HG02970 (cell line): ENCODE measurements around the gene SCGB3A2.

Experiments
- ATAC-seq: cut with Tn5 transposase; IDR thresholded peaks from one replicate; pipeline ENCODE4 v1.9.1; 2021; ENCODE audit warnings: mild to moderate bottlenecking, moderate library complexity, moderate number of reproducible peaks; ENCODE audit not compliant: unreplicated experiment, low FRiP score

Gene SCGB3A2

DNA sequence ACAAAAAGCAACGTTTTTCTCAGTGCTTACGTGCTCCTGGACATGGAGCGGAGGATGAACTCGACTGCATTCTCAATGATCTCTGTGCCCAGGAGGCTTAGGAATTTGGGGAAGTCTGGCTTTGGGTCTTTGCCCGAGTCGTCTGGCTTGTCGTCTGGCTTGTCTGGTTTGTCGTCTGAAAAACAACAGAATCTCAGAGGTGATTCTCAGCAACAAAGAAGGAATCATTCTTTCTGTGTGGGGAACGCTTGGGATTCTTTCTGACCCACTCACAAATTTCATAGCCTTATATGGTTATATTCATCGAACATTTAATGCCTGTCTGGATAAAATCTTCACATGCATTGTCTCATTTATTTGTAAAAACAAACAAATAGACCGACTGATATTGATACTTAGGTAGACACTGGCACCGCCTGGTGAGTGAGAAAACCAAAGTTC is 23.1 kb downstream of the SCGB3A2 start:
- ATAC-seq, result no peak

DNA sequence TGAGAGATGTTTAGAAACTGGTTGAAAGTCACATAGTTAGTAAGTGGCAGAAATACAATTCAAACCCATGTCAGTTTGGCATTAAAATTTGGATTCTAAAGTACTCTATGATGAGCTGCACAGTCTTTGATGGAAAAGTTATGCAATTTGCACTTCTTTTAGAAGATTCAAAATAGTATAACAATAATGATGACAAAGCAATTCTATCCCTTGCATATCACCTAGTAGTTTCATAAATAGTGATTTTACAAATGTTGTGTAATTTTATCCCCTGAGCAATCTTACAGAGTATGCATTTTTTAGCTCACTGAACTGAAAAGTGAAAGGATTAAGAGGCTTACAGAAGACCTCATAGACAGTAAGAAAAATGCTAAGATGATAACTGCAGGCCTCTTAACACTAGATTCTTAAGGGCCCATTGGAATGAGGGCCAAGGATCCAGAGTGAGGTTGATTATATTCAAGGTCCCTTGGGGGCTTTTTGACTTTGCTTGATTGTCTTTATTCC is 24.2 kb downstream of the SCGB3A2 start:
- ATAC-seq, result no peak

DNA sequence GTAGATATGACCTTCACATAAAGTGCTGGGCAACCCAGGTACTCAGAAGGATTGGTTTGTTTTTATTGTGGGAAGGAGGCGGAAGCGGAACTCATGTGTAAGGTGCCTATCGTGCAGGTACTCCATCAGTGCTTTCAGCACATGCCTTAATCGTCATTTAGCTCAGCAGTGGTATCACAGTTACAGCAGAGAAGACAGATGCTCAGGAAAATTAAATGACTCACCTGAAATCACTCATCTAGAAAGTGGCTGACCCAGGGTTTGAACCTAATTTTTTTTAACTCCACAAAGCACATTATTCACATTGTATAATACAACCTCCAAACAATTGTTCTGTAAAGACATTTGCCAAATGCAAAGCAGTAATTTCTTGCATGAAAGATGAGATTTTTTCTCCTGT is 25.6 kb downstream of the SCGB3A2 start:
- ATAC-seq, result no peak

DNA sequence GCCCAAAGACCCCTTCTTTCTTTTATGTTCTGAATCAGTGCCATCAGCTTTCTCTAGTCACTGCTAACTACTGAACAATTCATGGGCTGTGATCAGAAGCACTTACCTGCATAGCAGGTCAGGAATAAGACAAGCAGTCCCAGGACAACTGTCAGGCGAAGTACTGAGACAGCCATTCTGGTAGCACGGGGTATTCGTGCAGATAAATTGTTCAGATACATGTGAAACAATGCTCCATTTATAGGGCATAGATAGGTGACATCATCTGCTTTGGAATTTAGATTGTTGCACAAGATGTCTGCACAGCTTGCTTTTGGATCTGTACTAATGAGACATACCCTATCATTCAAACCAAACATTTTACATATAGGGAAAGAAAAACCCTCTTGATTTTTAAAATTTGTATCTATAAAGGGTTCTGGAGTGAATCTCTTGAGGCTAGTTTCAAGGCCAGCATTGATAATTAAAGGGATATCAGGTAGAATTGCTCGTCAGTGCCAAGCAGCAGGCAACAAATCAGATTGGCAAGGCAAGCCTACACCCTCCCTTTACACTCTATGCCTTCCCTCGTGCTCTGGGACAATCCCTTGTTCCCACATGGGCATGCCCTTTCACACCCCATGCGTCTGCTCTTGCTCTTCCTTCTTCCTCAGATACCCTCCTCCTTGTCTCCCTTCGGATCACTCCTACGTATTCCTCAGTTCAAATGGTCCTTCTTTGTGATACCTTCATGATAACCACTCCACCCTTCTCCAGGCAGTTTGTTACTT is 28.0 kb downstream of the SCGB3A2 start, which contains the start of gene C5orf46:
Gene C5orf46, minus strand, starts transcription at position 213 of the 770 bp plus-strand sequence. Its CDS starts 37 bp downstream, at position 176.
- no peak for ATAC-seq

DNA sequence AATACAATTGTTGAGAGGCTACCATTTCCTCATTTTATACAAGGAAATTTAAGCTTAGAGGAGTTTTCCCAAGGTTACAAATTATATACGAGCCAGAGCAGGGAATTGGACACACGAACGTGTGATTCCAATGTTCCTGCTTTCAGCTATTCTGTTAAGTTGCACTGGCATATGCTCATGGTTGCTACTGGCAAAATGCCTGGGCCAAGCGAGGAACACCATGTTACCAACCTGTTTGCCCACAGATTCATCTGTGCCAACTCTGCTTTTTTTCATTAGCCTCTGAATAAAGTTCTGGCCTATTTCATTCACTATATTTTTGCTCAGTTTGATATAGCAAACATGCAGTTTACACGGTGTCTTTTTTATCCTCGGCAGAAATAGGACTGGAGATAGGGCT is 32.9 kb downstream of the SCGB3A2 start:
- ATAC-seq, result no peak

DNA sequence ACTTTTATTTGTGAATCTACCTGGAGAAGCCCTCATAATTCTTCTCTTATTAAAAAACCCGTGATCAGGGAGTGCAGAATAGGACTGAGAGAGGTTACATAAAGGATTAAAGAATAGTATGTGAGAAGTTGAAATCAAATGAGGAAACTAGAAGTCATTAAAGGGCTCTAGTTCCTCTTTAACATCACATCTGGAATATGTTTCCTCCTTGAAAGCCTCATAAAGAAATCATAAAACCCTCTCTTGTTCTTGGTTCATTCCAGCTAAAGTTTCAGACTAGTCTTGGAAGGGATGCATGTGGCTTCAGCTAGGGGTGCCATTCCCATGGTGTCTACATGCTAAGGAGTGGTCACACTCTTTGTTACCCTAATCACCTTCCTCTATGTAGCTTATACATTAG is 33.5 kb downstream of the SCGB3A2 start:
- no peak for ATAC-seq

DNA sequence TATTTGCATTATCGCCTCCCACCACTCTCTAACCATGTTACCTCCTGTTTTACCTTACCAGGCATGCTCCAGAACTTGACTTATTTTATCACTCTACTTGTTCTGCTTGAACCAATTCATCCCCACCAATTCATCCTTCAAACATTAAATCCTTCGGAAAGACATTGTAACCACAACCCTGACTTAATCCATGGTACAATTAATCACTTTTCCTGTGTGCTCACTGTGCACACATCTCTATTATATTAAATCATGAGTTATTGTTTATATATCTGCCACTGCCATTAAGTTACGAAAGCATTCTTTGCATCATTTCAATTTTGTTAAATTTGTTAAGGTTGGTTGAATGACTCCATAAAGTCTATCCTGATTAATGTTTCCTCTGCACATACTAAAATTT is 35.3 kb downstream of the SCGB3A2 start:
- no peak for ATAC-seq

DNA sequence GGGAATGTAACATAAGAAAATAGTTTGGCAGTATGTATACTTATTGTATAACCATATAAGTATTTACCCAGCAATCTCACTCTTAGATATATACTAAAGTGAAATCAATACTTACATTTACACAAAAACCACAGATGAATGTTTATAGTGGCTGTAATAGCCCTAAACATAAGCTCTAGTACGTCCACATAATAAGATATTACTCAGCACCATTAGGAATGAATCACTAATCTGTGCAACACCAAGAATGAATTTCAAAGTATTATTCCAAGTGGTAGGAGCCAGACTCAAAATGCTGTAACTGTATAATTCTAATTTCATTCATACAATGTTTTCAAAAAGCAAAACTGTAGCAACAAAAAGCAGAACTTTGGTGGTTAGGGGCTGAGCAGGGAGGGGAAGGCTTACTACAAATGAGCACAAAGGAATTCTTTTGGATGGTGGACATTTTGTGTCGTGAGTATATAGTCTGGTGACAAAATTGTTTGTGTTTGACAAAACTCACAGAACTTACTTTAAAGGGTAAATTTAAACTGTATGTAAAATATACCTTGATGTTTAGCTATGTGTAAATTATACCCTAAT is 39.7 kb downstream of the SCGB3A2 start:
- no peak for ATAC-seq

DNA sequence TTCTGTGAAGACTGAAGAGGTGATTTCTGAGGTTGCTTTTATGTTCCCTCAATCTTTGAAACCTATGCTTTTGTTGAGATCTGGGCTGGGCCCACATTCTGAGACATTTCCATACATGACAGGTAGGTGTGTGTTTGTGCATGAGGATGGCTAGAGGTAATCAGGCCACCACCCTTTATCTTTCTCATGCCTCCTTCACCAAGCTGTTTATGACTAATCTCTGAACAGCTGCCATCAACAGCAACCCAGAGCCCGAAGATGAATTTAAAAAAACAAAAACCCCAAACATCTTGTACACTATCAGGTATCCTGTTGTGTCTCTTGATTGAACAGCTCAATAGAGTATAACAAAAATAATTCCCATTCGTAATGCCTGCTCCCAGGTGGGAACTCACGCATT is 40.4 kb downstream of the SCGB3A2 start:
- no peak for ATAC-seq

DNA sequence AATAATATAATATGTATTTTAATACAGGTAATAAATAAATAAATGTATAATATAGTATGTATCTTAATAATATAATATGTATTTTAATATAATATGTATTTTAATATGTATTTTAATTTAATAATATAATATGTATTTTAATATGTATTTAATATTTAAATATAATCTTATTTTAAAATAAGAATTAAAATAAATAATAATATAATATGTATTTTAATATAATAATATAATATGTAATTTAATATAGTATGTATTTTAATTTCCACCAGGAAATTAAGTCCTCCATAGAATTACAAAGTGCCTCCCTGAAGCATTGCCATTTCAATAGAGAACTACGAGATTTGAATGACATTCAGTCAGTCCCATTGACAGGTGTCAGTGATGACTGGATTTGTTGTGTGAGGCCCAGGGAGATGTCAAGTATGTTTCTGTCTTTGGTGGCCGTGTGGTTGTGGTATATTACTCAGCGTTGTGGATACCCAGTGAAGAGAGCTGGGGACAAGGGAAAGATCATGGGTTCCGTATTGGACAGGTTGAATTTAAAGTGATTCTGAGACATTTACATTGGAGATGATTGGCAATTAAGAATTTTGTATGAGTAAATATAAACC is 42.0 kb downstream of the SCGB3A2 start:
- ATAC-seq, result no peak

DNA sequence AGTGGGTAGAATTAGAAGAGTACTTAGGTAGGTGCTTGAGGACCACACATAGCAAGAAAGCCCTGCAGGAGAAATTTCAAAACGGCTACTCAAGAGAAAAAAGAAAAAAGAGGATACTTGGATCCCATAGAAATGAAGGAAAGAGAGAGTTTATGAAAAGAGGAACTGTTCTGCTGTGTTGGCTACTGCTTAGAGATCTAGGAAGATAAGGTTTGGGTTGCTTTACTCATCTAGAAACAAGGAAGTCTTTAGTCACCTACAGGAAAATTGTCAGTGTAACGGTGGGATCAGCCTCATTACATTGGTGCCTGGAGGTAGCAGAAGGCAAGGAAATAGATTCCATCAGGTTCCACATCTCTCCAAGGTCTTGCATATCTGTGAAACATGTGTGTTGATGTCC is 42.6 kb downstream of the SCGB3A2 start:
- no peak for ATAC-seq

DNA sequence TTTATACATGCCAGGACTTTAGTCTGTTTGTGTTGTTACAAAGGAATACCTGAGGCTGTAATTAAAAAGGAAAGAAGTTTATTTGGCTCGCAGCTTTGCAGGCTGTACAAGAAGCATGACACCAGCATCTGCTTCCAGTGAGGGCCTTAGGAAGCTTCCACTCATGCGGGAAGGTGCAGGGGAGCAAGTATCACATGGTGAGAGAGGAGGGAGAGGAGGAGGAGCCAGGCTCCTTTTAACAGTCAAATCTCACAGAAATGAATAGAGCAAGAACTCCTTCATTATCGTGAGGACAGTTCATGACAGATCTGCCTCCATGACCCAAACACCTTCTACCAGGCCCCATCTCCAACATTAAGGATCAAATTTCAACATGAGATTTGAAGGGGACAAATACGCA is 46.5 kb downstream of the SCGB3A2 start:
- no peak for ATAC-seq

DNA sequence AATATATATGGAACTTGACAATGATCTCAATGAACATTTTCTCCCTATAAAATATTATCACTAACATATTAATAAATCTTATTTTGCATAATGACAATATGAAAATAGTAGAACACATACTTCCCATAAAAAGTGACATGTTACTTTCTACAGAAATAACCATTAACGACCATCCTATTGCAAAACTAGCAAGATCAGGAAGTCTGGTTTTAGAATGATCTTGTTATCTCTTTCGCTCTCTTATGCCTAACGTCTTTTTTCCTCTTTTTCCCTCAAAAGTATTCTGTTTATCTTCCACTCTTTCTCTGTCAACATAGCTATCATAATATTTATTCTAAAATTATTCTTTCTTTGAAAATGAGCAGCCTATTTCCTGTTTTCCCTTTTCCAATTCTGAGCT is 49.4 kb downstream of the SCGB3A2 start:
- ATAC-seq, result no peak

DNA sequence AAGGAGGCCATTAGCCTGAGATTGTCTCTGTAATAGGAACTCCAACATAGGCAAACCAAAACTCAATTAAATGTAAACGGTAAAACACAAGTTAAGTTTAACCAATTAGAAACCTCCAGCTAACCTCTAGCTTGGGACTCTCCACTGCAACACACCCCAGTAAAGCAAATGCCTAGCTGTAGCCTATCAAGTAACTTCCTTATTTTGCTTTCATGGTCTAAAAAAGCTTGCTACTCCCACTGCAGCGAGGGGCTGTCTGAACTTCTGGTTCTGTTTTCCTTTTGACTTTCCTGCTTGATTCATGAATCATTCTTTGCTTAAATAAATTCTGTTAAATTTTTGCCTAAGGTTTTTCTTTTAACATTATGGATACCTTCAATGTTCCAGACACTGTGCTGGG is 52.3 kb downstream of the SCGB3A2 start:
- ATAC-seq, result no peak
